C4-2B (cell line): ENCODE measurements around the gene CFAP107.

Experiments used
- ZFX ChIP-seq: fragments of 450-650 bp; IDR thresholded peaks from 2 replicates; pipeline ENCODE4 v1.6.1; 2017
- TF ChIP-seq, protein P1 (sequence below): fragments of 450-650 bp; conservative IDR thresholded peaks from 2 replicates; pipeline ENCODE4 v1.5.1; 2017; ENCODE audit warnings: mild to moderate bottlenecking

GRCh38 chr1:12728391-12728790, 17.6 kb upstream of the CFAP107 start:
- TF ChIP-seq, protein P1, sequence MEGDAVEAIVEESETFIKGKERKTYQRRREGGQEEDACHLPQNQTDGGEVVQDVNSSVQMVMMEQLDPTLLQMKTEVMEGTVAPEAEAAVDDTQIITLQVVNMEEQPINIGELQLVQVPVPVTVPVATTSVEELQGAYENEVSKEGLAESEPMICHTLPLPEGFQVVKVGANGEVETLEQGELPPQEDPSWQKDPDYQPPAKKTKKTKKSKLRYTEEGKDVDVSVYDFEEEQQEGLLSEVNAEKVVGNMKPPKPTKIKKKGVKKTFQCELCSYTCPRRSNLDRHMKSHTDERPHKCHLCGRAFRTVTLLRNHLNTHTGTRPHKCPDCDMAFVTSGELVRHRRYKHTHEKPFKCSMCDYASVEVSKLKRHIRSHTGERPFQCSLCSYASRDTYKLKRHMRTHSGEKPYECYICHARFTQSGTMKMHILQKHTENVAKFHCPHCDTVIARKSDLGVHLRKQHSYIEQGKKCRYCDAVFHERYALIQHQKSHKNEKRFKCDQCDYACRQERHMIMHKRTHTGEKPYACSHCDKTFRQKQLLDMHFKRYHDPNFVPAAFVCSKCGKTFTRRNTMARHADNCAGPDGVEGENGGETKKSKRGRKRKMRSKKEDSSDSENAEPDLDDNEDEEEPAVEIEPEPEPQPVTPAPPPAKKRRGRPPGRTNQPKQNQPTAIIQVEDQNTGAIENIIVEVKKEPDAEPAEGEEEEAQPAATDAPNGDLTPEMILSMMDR: no peak
- no peak for TF ChIP-seq ZFX
